ENCODE data around the gene KCNA3. TPM values are rescaled to one million over a fixed set of nuclear protein-coding genes. Genes with fewer than 3 reads are reported as not detected.

KCNA3 gene
- total and polyA plus RNA-seq, 3 experiments from 2014 or later: 38.4 to 94.0 (median 40.5) TPM

DNA sequence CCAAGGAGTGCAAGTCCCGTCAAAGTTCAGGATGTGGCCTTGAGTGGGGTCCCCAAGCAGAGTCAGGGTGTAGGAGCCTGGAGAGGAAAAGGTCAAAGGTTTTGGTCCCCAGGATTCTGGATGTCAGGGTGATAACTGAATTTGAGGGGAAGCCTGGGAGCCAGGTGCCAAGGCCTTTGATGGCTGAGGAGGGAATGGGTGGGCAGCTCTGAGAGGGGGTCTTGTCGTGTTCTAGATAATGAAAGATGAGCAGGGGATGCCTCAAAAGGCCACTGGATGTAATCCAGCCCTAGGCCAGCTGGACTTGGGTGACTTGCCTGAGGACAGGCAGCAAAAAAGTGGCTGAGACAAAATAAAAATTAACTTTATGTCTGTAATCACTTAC, 41.1 kb downstream of the KCNA3 start:
- no peak overlapping the region for H3K27ac ChIP-seq (ENCODE audit: low read depth, low read length)
- no peaks in the 10 kb centered on the region for H3K36me3 Mint-ChIP-seq
- peaks cover 85% of the 10 kb centered on the region for H3K4me1 ChIP-seq (ENCODE audit: insufficient read depth, low read length)
- peak overlapping the region in 5 of 8 donors; percentile 92 to 98 (median 94) for H3K27ac Mint-ChIP-seq
- ChIA-PET POLR2A (interaction anchor here (3.9 kb wide), 1 partner anchor 13 kb away, joined by 21 read pairs; no protein-coding TSS in a partner anchor), CTCF (interaction anchor here (1.3 to 6.3 kb wide), 6 partner anchors 14 to 149 kb away, joined by 3 to 44 read pairs (median 10); no protein-coding TSS in a partner anchor)
- H3K4me3 Mint-ChIP-seq: peak overlapping the region in 6 of 7 donors; percentile 31 to 77 (median 60)
- H3K27me3 ChIP-seq (ENCODE audit: insufficient read depth, low read length, poor library complexity, severe bottlenecking): no peaks in the 10 kb centered on the region
- H3K9me3 Mint-ChIP-seq: no peaks in the 10 kb centered on the region
- no peaks in the 10 kb centered on the region for H3K36me3 ChIP-seq (ENCODE audit: insufficient read depth, low read length)
- H3K9me3 ChIP-seq (ENCODE audit: low read length): no peaks in the 10 kb centered on the region
- H3K27me3 Mint-ChIP-seq: no peaks in the 10 kb centered on the region
- H3K4me3 ChIP-seq (ENCODE audit: low read length): no peak overlapping the region
- H3K4me1 Mint-ChIP-seq: peaks cover 26 to 66% (median 60%) of the 10 kb centered on the region in 3 donors
- no peak for DNase-seq

DNA sequence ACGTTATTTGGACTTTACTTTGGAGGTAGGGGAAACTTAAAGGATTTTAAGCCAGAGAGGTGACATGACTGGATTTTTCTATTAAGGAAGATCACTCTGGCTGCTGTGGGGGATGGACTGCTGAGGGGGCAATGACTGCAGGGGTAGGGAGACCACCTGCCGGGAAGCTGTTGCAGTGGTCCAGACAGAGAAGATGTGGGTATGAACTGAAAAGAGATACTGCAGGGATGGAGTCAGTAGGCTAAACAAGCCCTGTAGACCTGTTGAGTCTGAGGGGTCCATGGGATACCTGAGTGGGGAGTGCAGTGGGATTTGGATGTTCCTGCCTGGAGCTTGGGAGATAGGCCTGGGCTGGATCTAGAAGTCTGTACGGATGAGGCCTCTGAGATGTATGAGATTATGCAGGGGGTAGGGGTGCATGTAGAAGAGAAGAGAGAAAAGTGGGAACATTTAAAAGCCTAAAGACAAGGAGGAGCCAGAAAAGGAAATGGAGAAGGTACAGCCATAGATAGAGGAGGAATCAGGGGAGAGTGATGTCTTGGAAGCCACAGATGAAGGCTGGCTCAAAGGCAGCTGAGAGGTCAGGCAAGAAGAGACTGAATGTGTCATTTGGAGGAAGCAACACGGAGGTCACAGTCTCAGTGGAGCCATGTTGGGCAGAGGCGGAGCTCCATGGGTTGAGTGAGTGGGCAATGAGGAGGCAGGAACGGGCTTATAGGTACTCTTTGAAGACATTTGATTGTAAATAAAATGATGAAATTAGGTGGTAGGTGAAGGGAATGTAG, 42.7 kb downstream of the KCNA3 start:
- H3K4me1 ChIP-seq (ENCODE audit: insufficient read depth, low read length): peaks cover 69% of the 10 kb centered on the region
- ChIA-PET POLR2A (interaction anchor here (0.6 to 1.7 kb wide), 3 partner anchors 14 to 42 kb away, joined by 3 to 5 read pairs (median 4); no protein-coding TSS in a partner anchor), CTCF (interaction anchor here (1.0 to 4.9 kb wide), 13 partner anchors 9 to 153 kb away, joined by 3 to 46 read pairs (median 8); partner anchors contain the start of gene KCNA3)
- no peak overlapping the region for H3K27ac Mint-ChIP-seq
- no peaks in the 10 kb centered on the region for H3K9me3 Mint-ChIP-seq
- H3K27me3 ChIP-seq (ENCODE audit: insufficient read depth, low read length, poor library complexity, severe bottlenecking): no peaks in the 10 kb centered on the region
- H3K9me3 ChIP-seq (ENCODE audit: low read length): no peaks in the 10 kb centered on the region
- H3K4me3 ChIP-seq (ENCODE audit: low read length): peak overlapping the region; percentile 45
- H3K36me3 Mint-ChIP-seq: peaks cover 0 to 2% (median 0%) of the 10 kb centered on the region in 3 donors
- H3K27ac ChIP-seq (ENCODE audit: low read depth, low read length): no peak overlapping the region
- no peak for DNase-seq
- H3K27me3 Mint-ChIP-seq: no peaks in the 10 kb centered on the region
- peaks cover 26 to 66% (median 47%) of the 10 kb centered on the region in 3 donors for H3K4me1 Mint-ChIP-seq
- H3K4me3 Mint-ChIP-seq: no peak overlapping the region
- no peaks in the 10 kb centered on the region for H3K36me3 ChIP-seq (ENCODE audit: insufficient read depth, low read length)

DNA sequence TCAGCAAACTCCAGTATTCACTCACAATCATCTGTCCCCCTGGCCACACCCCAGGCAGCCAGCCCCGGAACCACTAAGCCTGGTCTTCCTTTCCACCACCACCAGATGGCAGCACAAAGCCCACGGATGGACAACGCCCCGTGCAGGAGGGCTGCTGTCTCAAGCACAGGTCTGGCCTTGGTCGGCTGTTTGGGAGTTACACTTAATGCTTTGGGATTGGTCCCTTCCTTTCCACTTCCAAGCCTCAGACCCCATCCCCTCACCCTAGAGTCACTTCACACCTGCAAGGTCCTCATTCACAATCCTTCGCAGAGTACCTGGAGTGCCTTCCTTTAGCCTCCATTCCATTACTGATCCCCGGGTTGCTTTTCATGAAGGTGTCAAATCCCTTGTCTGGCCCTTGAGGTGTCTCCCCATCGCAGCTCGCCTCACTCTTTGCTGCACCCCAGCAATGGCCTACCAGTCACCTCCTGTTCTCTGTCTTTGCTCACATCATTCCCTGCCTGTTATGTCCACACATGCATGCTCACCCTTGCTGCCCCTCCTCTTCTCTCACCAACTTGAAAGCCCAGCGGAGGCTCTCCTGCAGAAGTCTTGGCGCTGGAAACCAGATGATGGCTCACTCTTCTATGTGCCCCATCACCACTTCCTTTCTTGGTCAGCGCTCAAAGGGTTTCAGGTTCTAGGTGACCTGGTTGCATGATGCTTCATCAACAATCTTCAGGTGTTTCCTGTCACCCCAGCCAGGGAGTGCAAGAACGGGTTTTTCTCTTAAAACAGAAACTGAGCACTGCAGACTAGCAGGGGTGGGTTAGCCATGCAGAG, 43.7 kb downstream of the KCNA3 start:
- DNase-seq: peak; percentile 76 to 89 (median 83)
- no peak overlapping the region for H3K4me3 Mint-ChIP-seq
- H3K36me3 Mint-ChIP-seq: peaks cover 0 to 6% (median 0%) of the 10 kb centered on the region in 3 donors
- ChIA-PET CTCF (interaction anchor here (0.9 to 4.9 kb wide), 17 partner anchors 8 to 154 kb away, joined by 3 to 46 read pairs (median 7); partner anchors contain the start of gene KCNA3), POLR2A (interaction anchor here (1.3 to 1.7 kb wide), 2 partner anchors 18 to 42 kb away, joined by 5 to 8 read pairs; no protein-coding TSS in a partner anchor)
- Histone ChIP-seq H3K4me3 (ENCODE audit: low read length) (peak overlapping the region; percentile 45), H3K27me3 (ENCODE audit: insufficient read depth, low read length, poor library complexity, severe bottlenecking) (no peaks in the 10 kb centered on the region), H3K27ac (ENCODE audit: low read depth, low read length) (peak overlapping the region; percentile 22), H3K4me1 (ENCODE audit: insufficient read depth, low read length) (peaks cover 59% of the 10 kb centered on the region), H3K36me3 (ENCODE audit: insufficient read depth, low read length) (no peaks in the 10 kb centered on the region), H3K9me3 (ENCODE audit: low read length) (no peaks in the 10 kb centered on the region)
- no peaks in the 10 kb centered on the region for H3K27me3 Mint-ChIP-seq
- H3K27ac Mint-ChIP-seq: no peak overlapping the region
- H3K9me3 Mint-ChIP-seq: no peaks in the 10 kb centered on the region
- H3K4me1 Mint-ChIP-seq: peaks cover 34 to 66% (median 40%) of the 10 kb centered on the region in 3 donors

DNA sequence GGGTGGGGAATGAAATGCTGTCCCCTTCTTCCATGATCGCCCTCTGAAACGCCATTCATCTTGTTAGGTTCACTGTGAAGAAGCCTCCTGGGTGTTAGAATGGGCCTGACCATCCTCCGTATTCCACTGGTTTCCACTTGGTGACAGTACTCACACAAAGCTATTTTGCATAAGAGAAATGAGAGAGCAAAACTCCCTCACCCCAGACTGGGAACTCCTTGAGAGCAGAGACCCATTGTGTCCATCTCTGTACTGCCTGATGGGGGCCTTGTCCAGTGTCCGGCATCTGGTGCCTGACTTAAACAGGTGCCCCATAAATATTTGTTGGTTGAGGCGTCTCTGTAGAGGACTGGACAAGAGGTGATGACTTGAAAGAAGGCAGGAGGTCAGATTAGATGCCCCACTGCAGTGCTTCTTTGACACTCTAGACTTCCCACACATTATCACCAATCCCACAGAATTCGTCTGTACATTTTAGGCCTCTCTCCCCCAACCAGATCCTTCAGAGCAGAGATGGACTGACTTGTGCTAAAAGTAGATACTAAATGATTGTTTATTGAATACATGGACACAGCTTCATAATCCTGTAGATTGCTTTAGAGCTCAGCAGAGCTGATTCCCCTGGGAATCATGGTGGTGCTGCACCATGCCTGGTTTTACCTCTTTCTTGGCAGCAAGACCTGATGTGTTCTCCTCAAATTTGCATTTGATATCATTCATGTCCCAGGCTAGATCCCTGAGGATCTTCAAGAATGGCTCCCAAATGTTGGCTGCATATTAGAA, 46.2 kb downstream of the KCNA3 start:
- Mint-ChIP-seq H3K9me3 (peaks cover 0 to 3% (median 0%) of the 10 kb centered on the region in 5 donors), H3K36me3 (peaks cover 2 to 9% (median 3%) of the 10 kb centered on the region in 3 donors), H3K27ac (peak overlapping the region in 1 of 8 donors; percentile 11), H3K4me1 (peaks cover 15 to 45% (median 38%) of the 10 kb centered on the region in 3 donors), H3K27me3 (no peaks in the 10 kb centered on the region), H3K4me3 (no peak overlapping the region)
- no peaks in the 10 kb centered on the region for H3K36me3 ChIP-seq (ENCODE audit: insufficient read depth, low read length)
- no peak for DNase-seq
- no peak overlapping the region for H3K4me3 ChIP-seq (ENCODE audit: low read length)
- no peaks in the 10 kb centered on the region for H3K9me3 ChIP-seq (ENCODE audit: low read length)
- H3K27me3 ChIP-seq (ENCODE audit: insufficient read depth, low read length, poor library complexity, severe bottlenecking): no peaks in the 10 kb centered on the region
- ChIA-PET CTCF (interaction anchor here (1.7 to 4.9 kb wide), 5 partner anchors 9 to 154 kb away, joined by 7 to 46 read pairs (median 27); partner anchors contain the start of gene KCNA3), POLR2A (no interaction called here)
- H3K27ac ChIP-seq (ENCODE audit: low read depth, low read length): no peak overlapping the region
- peaks cover 34% of the 10 kb centered on the region for H3K4me1 ChIP-seq (ENCODE audit: insufficient read depth, low read length)

DNA sequence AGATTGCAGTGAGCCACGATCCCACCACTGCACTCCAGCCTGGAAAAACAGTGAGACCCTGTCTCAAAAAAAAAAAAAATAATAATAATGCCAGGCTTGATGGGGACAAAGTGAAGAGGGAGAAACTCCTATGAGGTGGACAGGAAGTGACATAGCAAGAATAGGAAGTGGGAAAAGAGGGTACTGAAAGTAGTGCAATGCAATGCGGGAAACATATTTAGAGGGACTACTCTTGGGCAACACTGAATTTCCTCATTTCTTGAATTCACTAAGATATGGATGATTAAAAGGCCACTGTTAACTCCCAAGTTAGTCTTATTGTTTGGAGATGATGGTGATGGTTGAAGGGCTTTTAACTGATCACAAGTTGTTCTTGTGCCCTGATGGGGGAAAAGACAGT, 47.0 kb downstream of the KCNA3 start:
- H3K27me3 Mint-ChIP-seq: no peaks in the 10 kb centered on the region
- ChIA-PET CTCF (interaction anchor here (4.9 kb wide), 1 partner anchor 137 kb away, joined by 46 read pairs; no protein-coding TSS in a partner anchor), POLR2A (no interaction called here)
- peaks cover 0 to 4% (median 0%) of the 10 kb centered on the region in 5 donors for H3K9me3 Mint-ChIP-seq
- H3K27ac Mint-ChIP-seq: no peak overlapping the region
- peaks cover 3 to 10% (median 8%) of the 10 kb centered on the region in 3 donors for H3K36me3 Mint-ChIP-seq
- no peaks in the 10 kb centered on the region for H3K27me3 ChIP-seq (ENCODE audit: insufficient read depth, low read length, poor library complexity, severe bottlenecking)
- H3K4me3 Mint-ChIP-seq: no peak overlapping the region
- H3K4me3 ChIP-seq (ENCODE audit: low read length): no peak overlapping the region
- H3K4me1 ChIP-seq (ENCODE audit: insufficient read depth, low read length): peaks cover 27% of the 10 kb centered on the region
- no peak overlapping the region for H3K27ac ChIP-seq (ENCODE audit: low read depth, low read length)
- no peaks in the 10 kb centered on the region for H3K9me3 ChIP-seq (ENCODE audit: low read length)
- peaks cover 9 to 39% (median 38%) of the 10 kb centered on the region in 3 donors for H3K4me1 Mint-ChIP-seq
- H3K36me3 ChIP-seq (ENCODE audit: insufficient read depth, low read length): no peaks in the 10 kb centered on the region
- DNase-seq: no peak

DNA sequence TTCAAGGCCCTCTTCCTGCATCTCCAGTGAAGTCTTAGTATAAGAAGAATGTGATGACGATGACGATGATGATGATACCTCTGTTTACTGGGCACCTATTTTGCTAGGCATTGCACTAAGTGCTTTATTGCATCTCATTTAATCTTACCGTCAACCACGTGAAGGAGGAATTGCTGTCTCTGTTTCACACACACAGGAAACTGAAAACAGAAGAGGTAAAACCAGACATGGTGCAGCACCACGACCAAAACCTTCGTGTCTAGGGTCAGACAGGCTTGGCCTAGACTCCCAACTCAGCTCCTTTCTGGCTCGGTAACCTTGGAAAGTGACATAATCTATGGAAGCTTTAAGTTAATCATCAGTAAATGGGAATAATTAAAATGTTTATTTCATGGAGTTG, 47.9 kb downstream of the KCNA3 start:
- Histone ChIP-seq H3K4me3 (ENCODE audit: low read length) (no peak overlapping the region), H3K36me3 (ENCODE audit: insufficient read depth, low read length) (no peaks in the 10 kb centered on the region), H3K27me3 (ENCODE audit: insufficient read depth, low read length, poor library complexity, severe bottlenecking) (no peaks in the 10 kb centered on the region), H3K4me1 (ENCODE audit: insufficient read depth, low read length) (peaks cover 18% of the 10 kb centered on the region), H3K27ac (ENCODE audit: low read depth, low read length) (no peak overlapping the region), H3K9me3 (ENCODE audit: low read length) (no peaks in the 10 kb centered on the region)
- Mint-ChIP-seq H3K4me1 (peaks cover 9 to 39% (median 38%) of the 10 kb centered on the region in 3 donors), H3K27me3 (no peaks in the 10 kb centered on the region), H3K9me3 (peaks cover 0 to 4% (median 0%) of the 10 kb centered on the region in 5 donors), H3K27ac (peak overlapping the region in 3 of 8 donors; percentile 2 to 61 (median 47)), H3K4me3 (no peak overlapping the region), H3K36me3 (peaks cover 3 to 10% (median 9%) of the 10 kb centered on the region in 3 donors)
- CTCF ChIA-PET: no interaction called here
- no peak for DNase-seq
- POLR2A ChIA-PET: no interaction called here

Data from CD8-positive, alpha-beta memory T cell (primary cell).